GM21526 (cell line): Measurements from ENCODE around the gene JUNB.

Source experiments
- ATAC-seq: cut with Tn5 transposase; IDR thresholded peaks from one replicate; pipeline ENCODE4 v1.9.1; 2021; ENCODE audit warnings: moderate library complexity; ENCODE audit not compliant: unreplicated experiment, low FRiP score

The JUNB gene

DNA sequence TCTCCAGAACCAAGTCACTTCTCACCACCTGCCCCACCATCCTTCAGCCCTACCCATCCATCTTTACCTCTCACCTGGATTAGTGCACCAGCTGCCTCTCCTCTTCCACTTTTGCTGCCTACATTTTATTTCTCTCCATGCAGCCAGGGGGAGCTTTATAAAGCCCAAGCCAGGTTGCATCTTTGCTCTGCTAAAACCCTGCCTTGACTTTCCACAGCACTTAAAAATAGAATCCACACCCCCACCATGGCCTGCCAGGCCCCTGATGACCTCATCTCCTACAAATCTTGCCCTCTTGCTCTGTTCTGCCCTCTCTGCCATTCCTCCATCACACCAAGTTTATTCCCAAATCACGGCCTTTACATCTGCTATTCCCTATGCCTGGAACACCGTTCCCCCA lies 17.7 kb upstream of the JUNB start:
- ATAC-seq, result no peak

DNA sequence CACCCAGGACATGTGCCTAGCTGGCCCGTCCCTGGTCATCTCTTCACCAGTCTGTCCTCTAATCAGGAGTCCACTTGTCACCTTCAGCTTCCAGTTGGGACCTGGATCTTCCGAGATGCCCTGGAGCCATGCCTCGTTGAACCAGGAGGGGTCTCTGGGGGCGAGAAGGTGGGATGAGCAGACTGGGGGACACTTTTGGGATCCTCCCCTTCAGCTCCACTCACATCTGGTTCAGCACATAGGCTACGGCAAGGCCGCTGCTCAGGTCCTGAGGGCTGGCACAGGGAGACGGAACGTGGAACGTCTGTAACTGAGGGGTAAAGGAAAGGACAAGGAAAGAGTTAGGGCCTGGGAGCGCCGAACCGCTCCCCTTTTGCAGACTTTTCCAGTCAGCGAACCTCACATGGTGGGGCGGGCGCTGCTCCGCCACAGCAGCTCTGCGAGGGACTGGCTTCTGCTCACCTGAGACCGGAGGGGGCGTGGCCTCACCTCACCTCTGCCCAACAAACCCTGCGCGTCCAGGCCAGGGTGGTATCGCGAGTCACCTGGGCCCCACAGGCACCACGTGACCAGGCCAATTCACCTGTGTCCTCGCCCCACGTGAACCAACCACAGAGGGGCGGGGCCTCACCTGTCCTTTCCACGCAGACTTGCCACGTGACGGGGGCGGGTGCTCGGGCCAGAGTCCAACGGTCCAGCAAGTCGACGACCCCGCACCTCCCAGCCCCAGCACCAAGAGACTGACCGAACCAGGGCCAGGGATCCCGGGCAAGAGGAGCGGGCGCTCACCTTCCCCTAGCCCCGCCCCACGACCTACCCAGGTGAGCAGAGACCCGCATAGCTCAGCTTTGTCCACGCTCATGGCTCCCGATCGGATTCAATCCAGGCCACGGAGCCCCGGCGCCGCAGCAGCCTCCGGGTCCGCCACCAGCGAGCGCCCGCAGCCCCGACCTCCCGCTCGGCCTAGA lies 16.4 kb upstream of the JUNB start, which contains the start of gene HOOK2:
Gene HOOK2, minus strand, starts transcription at position 965 of the 968 bp plus-strand sequence. Its CDS starts 103 bp downstream, at position 862.
- ATAC-seq, result no peak

DNA sequence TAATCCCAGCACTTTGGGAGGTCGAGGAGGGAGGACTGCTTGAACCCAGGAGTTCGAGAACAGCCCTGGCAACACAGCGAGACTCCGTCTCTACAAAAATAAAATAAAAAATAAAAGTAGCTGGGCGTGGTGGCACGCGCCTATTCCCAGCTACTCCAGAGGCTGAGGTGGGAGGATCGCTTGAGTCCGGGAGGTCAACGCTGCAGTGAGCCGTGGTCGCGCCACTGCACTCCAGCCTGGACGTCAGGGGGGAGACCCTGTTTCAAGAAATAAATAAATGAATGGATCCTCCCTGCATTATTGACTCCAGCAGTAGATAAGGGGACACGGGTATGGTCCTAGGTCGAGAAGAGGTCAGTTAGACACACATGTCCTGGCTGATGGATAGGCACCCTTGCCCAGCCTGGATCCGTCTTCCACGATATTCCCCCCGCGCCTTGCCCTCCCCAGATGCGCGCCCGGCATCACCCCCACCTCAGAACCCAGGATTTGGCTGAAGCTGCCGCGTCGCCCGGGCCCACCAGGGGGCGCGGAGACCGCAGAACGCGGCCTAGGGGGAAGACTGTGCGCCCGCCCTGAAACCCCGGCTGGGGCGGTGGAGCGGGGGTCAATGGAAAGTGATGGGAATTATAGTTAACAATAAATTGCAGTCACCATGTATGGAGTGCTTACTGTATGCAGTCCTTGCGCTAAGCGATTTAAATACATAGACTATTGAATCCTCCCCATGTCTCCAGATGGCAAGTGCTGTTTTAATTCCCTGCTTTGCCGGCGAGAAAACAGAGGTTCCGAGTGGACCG lies 13.9 kb upstream of the JUNB start:
- ATAC-seq, result peak; percentile 42

DNA sequence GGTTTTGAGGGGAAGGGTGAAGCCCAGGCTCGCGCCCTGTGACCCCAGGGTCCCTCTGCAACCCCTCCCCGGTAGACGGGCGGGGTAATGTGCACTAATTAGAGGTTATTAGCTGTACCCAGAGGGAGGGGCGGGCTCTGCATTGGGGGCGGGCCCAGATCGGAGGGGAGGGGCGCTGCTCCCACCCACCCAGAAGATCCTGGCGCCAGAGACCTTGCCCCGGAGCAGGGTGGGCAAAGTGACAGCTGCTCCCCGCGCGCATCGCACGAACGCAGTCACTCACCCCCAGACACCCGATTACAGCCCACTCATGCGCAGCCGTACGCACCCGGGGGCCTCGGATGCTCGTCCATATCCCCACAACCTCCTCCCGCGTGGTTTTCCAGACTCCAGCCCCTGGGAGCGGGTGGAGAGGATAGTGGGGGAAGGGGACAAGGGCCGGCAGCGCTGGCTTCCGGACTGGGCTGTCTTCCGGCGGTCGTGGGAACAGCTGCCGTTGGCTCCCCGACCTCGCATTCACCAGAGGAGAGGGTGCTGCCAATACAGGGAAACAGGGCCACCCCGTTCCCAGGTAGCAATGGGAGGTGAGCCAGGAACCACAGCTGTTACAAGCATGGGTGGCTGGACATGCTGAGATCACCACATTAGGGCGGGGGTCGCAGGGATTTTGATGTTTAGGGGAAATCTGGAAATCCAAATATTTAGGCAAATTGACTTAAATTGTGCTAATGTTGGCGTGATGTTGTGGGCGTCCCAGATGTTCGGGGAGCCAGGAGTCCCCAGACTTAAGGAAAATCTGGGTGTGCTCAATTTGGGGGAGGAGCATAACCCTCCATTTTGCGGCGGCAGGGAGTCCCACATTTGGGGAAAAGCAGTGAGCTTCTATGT lies 13.0 kb upstream of the JUNB start:
- ATAC-seq, result no peak

DNA sequence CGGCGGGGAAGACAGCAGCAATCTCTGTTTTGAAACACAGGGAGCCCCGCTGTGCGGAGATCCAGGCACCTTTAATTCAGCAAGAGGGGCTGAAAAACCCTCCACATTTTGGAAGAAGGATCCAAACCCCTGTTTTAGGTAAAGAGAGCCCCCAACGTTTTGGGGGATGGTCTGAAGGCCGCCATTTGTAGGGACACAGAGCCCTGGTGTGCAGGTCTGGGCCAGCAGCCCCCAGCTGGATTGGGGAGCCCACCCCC lies 12.5 kb upstream of the JUNB start:
- no peak for ATAC-seq

DNA sequence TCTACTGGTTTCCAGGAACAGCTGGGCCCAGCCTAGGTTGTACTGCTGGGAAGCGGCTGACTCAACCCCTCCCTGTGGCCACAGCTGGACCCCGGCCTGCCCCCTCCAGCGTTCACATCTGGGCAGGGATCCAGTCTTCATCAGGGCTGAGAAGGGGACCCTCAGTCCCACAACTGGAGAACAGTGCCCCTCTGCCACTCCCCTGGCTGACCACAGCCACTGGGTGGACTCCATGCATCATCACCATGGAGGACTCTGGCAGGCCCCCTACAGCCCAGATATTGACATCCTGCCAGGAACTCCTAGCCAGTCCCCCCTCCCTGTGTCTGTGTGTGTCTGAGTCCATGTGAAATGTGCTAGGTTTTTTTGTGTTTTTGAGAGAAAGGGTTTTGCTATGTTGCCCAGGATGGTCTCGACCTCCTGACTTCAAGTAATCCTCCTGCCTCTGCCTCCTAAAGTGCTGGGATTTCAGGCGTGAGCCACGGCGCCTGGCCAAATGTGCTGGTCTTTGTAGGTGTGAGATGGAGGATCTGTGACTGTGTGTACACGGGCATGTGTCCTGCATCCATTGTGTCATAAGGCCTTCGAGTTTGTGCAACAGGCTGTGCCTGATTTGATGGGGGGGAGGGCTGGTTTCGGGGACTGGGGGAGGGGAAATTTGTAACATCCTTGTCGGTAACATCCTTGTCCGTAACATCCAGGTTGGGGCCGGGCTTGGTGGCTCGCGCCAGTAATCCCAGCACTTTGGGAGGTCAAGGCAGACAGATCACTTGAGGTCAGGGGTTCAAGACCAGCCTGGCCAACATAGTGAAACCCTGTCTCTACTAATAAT lies 11.9 kb upstream of the JUNB start:
- ATAC-seq, result no peak

DNA sequence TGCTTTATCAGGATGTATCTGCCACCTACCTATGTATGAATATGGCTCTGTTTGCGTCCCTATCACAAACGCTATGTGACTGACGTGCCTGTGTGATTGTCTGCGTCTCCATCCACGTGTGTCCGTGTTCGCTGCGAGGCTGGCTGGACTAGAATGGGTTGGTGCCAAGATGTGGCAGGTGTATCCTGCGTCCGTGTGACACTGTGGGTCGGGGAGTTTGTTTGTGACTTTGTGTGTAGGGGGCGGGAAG lies 9.2 kb upstream of the JUNB start:
- no peak for ATAC-seq

DNA sequence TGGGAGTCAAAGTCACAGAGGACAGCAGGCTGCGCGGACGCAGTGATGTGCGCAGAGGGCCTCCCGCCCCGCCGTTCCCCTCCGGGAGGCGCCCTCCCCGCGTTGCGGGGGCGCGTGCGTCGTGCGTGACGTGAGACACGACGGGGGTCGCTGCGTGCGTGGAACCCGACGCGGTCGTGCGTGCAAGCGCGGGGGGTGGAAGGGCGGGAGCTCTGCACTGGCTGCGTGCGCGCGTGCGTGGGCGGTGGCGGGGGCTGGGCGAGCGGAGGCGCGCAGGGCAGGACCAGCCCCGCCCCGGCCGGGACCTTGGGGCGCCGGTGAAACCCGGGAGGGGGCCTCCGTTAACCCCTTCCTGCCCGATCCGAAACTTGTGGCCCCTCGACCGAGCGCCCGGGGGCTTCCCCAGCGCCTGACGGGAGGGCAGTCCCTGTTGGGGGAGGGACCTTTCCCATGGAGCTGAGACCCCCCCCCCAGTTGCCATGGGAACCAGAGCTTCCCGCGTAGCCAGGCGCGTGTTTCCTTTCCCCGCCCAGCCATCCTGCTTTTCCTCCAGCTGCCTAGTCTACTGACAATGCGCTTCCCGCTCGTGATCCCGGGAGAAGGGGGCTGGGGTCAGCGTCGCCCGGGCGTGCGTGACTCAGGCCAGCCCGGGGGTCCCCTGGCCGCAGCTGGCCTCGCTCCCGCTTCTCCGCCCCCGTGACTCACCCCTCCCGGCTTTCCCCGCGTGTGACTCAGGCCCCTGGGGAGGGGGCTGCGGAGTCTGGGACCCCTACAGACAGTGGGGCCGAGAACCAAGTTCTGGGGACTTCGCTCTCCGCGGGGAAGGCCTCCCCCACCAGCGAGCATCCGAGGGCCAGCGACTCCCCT lies 8.6 kb upstream of the JUNB start:
- no peak for ATAC-seq

DNA sequence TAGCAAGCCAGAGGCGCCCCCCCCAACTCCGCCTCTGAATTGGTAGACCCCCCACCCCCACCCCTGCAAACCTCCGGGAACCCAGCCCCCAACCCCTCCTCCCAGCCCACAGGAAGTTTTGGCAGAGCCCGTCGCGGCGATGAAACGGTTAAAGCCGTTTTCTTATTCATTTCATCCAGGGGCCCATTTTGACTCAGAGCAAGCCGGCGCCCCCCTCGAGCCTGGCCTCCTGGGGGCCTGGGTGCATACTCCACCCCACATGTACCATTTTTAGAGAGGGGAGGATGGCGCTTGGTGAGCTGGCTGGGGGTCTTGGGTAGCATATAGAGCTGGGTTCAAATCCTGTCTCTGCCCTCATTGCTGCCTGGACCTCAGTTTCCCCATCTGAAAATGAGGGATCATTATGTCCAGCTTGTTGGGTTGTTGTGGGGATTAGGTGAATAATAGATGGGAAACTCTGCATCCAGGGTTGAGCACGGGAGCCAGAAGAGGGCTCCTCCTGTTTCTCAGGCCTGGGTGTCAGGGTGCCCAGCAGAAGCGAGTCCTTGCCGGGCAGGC lies 7.9 kb upstream of the JUNB start:
- no peak for ATAC-seq

DNA sequence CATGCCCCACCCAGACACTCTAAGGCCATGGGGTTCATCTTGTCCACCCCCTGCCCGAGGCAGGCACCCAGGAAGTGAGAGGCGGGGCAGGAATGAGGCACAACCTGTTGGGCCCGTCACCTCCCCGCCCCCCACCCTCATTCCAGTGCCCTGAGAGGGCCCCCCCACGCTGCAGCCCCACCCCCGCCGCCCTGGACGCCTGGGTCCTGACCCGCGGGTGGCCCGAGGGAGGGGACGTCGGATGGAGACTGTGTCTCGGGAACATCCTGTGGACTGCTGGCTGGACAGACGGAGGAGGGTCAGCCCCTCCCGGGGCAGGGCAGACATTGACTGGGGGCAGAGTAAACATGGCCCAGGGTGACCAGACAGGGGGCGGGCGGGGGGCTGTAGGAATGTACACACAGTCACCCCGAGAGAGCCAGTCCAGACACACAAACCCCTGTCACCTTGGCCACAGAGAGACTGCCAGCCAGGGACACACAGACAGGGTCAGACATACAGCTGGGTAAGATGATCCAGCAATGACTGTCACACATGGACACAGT lies 7.4 kb upstream of the JUNB start:
- no peak for ATAC-seq

DNA sequence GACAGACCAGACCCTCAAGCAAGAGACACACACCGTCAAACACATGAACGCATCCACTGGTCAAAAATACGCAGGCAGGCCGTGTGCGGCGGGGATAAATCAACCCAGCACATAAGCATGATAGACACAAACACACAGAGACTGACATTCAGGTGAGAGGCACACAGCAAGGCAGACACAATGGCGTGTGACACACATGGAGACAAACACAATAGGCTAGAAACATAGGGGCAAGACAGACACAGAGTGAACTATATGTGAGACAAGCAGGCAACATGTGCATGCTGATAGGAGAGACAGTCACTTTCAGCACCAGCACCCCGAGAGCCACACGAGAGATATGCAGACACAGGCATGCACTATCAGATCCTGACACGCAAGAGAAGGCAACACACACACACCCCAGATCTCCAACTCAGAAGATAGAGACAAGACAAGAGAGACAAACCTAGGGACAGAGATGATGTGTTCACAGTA lies 6.9 kb upstream of the JUNB start:
- ATAC-seq, result no peak

DNA sequence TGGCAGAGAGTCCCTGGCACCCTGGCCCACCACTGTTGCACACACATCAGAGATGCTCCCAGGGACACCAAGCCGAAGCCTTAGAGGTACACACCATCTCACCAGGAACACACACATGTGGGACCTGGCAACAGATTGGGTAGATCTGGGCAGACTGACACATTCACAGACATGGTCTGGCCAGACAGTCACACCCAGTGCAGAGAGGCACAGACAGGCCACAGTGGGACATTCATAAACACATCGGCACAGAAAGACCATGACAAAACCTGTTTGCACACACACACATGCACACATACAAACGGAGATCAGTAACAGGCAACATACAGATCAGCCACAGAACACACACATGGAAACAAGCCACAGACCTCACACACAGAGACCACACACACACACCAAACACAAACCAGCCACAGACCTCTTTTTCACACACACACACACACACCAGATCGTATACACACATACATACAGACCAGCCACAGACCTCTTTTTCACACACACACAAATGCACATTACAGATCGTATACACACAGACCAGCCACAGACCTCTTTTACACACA lies 6.3 kb upstream of the JUNB start:
- ATAC-seq, result no peak

DNA sequence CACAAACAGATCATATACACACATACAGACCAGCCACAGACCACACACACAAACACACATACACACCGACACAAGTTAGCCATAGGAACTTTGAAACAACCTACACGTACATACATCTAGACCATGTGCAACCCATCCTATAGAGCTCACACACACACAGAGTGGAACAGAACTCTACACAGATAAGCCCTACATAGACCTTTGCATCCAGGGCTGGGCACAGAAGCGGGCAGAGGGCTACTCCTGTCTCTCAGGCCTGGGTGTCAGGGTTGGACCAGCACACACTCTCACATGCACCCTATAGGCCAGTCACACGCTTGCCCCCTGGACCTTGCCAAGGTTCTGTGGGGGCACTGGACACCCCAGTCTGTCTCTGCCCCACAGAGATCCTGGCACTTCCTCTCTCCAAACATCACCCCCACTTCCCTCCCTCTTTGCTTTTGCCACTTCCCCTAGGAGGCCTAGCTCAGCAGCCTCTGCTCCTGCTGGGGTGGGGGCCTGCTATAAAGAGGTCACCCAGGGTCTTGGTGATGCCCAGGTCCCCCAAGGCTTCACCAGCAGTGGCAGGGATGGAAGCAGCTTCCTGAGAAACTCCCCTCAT lies 5.8 kb upstream of the JUNB start:
- no peak for ATAC-seq

DNA sequence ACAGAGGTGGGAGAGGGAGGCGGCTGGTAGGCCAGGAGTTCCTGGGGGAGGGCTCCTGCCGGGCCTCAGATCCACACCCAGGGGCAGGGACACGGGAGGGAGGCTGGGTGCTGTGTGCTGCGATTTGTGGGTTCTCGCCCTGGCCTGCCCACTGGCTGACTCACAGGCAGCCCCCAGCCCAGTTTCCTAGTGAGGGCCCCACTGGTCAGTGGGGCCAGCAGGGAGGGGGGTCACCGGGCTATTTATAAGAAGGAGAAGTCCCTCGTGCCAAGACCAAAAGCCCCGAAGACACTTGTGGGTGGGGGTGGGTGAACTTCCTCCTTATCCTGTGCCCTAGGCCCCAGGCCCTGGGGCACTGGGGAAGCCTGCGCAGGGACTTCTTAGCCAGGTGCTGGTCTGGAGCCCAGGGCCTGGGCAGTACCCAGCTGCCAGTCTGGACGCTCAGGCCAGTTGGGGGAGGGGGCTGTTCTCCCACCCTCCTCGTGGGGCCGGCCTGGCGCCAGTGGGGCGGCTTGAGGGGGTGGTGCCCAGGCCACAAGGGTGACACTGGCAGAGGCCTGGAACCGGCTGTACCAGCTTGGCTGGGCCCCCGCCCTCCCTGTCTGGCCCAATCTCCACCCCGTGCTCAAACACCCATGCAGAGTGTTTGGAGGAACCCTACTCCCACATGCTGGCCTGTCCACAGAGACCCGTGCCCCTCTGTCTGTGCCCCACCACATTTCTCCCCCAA lies 5.0 kb upstream of the JUNB start:
- ATAC-seq, result no peak

DNA sequence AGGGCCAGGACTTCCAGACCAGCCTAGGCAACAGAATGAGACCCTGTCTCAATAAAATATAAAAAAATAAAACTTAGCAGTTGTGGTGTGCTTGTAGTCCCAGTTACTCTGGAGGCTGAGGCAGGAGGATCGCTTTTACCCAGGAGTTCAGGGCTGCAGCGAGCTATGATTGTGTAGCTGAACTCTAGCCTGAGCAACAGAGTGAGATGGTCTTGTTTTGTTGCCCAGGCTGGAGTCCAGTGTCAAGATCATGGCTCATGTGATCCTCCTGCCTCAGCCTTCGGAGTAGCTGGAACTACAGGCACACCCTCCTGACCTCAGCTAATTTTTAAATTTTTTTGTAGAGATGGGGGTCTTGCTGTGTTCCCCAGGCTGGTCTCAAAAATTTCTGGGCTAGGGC lies 4.3 kb upstream of the JUNB start:
- ATAC-seq, result no peak

DNA sequence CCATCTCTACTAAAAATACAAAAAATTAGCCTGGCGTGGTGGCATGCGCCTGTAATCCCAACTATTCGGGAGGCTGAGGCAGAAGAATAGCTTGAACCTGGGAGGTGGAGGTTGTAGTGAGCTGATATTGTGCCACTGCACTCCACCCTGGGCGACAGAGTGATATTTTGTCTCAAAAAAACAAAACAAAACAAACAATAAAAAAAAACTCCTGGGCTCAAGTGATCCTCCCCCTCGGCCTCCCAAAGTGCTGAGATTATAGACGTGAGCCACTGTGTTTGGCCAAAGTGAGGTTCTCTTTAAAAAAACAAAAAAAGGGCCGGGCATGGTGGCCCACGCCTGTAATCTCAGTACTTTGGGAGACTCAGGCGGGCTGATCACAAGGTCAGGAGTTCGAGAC lies 3.8 kb upstream of the JUNB start:
- no peak for ATAC-seq

DNA sequence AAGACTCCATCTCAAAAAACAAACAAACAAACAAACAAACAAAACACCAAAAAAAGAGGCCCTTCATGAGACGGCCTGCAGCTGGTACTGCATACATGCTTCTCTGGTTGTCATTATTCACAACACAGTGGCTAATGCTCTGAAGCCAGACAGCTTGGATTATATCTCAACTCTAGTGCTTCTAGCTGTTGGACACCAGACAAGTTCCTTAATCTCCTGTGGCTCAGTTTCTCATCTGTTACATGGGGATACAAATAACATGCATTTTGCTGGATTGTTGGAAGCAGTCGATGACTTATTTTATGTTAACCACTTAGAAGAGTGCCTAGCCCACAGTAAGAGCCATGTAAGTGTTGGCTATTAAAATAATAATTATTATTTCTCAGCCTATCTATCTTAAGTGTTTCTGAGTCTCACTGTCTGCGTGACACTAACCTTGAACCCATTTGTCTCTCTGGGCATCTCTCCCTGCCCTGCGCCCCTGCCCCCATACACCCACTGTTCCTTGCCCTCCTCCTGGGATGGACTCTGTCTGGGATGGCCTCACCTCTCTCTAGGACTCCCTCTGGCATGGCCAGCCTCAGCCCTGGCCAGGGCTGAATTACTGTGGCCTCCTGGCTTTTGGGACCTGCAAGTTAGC lies 3.1 kb upstream of the JUNB start:
- ATAC-seq, result no peak
